Erythroblast (primary cell): ENCODE measurements around the gene ERBB4.

Experiments
- GATA1 ChIP-seq: IDR thresholded peaks from 2 replicates; pipeline ENCODE4 v1.6.1; 2011; ENCODE audit warnings: low read depth, mild to moderate bottlenecking, control low read depth, low read length, moderate library complexity
- POLR2A ChIP-seq: IDR thresholded peaks from 2 replicates; pipeline ENCODE4 v1.6.1; 2011; ENCODE audit warnings: mild to moderate bottlenecking, low read length

DNA sequence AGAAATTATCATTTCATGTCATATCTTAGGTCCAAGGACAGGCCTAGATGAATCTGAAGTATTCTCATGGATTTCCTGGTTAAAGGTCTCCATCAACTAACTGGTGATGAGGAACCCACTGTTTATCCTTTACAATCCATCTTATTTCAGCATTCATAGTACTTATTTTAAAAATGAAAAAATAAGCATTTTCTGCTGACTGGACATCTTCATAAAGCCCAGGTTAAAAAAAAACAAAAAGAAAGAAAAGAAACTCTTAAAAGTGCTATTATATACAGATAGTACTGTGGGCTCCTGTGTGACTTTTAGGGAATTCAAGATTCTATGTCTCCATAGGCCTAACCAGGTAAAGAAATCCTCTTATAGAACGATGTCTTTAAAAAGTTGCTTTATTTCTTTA lies 7.1 kb downstream of the ERBB4 start:
- TF ChIP-seq POLR2A (no peak), GATA1 (no peak)
